K562 (cell line): ENCODE measurements around the gene GPAT3. TPM values are rescaled to one million over a fixed set of nuclear protein-coding genes. Genes with fewer than 3 reads are reported as not detected.

Experiments used
- ASH1L ChIP-seq: fragments of 450-650 bp; IDR thresholded peaks from 2 replicates; pipeline ENCODE4 v1.6.1; 2018; ENCODE audit warnings: borderline replicate concordance, mild to moderate bottlenecking, low read depth; ENCODE audit not compliant: partially characterized antibody
- DLX4 ChIP-seq: fragments of 250-450 bp; sonication (Bioruptor Pico); IDR thresholded peaks from 2 replicates; pipeline ENCODE4 v1.6.1; 2021; ENCODE audit warnings: mild to moderate bottlenecking
- DPF2 ChIP-seq: fragments of 450-650 bp; IDR thresholded peaks from 2 replicates; pipeline ENCODE4 v1.6.1; 2016
- ESRRB ChIP-seq: fragments of 250-450 bp; sonication (Bioruptor Pico); IDR thresholded peaks from 2 replicates; pipeline ENCODE4 v1.5.0; 2020; ENCODE audit warnings: mild to moderate bottlenecking, moderate library complexity, borderline replicate concordance
- FOXA1 ChIP-seq: fragments of 450-650 bp; IDR thresholded peaks from 2 replicates; pipeline ENCODE4 v1.6.1; 2016; ENCODE audit warnings: mild to moderate bottlenecking, borderline replicate concordance
- HDAC6 ChIP-seq: IDR thresholded peaks from 2 replicates; pipeline ENCODE4 v1.6.1; 2012; ENCODE audit warnings: low read depth, mild to moderate bottlenecking, control low read depth, inconsistent platforms, low read length, moderate library complexity
- IRF9 ChIP-seq: fragments of 450-650 bp; IDR thresholded peaks from 2 replicates; pipeline ENCODE4 v1.6.1; 2016; ENCODE audit warnings: missing biosample characterization, missing genetic modification characterization
- MIER1 ChIP-seq: fragments of 450-650 bp; IDR thresholded peaks from 2 replicates; pipeline ENCODE4 v1.6.1; 2016; ENCODE audit warnings: antibody characterized with exemption, mild to moderate bottlenecking, low read depth
- NFE2L1 ChIP-seq: fragments of 450-650 bp; IDR thresholded peaks from 2 replicates; pipeline ENCODE4 v1.6.1; 2016; ENCODE audit warnings: missing genetic modification characterization, low read depth, mild to moderate bottlenecking, missing compliant biosample characterization, moderate library complexity, borderline replicate concordance
- RBM39 ChIP-seq: fragments of 200-400 bp; formaldehyde crosslinking; optimal IDR thresholded peaks from 2 replicates; pipeline ENCODE3; 2018; ENCODE audit warnings: low read depth, low read length
- SAP30 ChIP-seq: fragments of 200-600 bp; sonication (generic); IDR thresholded peaks from 2 replicates; pipeline ENCODE4 v1.6.1; 2012; ENCODE audit warnings: borderline replicate concordance, low read depth, mild to moderate bottlenecking, moderate library complexity, low read length, control low read depth, inconsistent platforms; ENCODE audit not compliant: insufficient read depth, poor library complexity, severe bottlenecking
- TFAM ChIP-seq: fragments of 250-450 bp; sonication (Bioruptor Pico); conservative IDR thresholded peaks from 2 replicates; pipeline ENCODE4 v1.5.0; 2021; ENCODE audit warnings: mild to moderate bottlenecking, moderate library complexity
- THRAP3 ChIP-seq: fragments of 450-650 bp; IDR thresholded peaks from 2 replicates; pipeline ENCODE4 v1.6.1; 2016; ENCODE audit warnings: mild to moderate bottlenecking, inconsistent platforms, borderline replicate concordance
- ZNF263 ChIP-seq: sonication (generic); formaldehyde crosslinking; IDR thresholded peaks from 2 replicates; pipeline ENCODE4 v1.8.0; 2022; ENCODE audit warnings: mild to moderate bottlenecking, missing genetic modification reagents, borderline replicate concordance
- ZNF311 ChIP-seq: fragments of 250-450 bp; sonication (Bioruptor Pico); IDR thresholded peaks from 2 replicates; pipeline ENCODE4 v1.4.0; 2020; ENCODE audit warnings: mild to moderate bottlenecking, moderate library complexity
- ZNF644 ChIP-seq: fragments of 200-800 bp; sonication (Bioruptor generic); IDR thresholded peaks from 2 replicates; pipeline ENCODE4 v1.6.1; 2016; ENCODE audit warnings: low read depth, missing genetic modification characterization, missing compliant biosample characterization
- polyA plus RNA-seq, 8 experiments: library from polyadenylated mRNA; depleted of rRNA in 4 of 8; stranded (reverse) in 5 of 8; unstranded in 3 of 8; fragments of >200 nt; fragmentation: Nextera tagmentation in 2 of 8; fragmentation: Illumina TruSeq in 1 of 8; extraction: Ambion mirVana in 2 of 8; extraction: Trizol in 1 of 8; gene quantifications; 2 replicates each; pipeline versions ENCODE4 v1.2.1 to v1.2.3, GENCODE V29; 2011 to 2014; ENCODE audit warnings: inconsistent platforms in 1 of 8, missing spikeins in 1 of 8
- total RNA-seq, 7 experiments: library from RNA; depleted of rRNA in 6 of 7; stranded (reverse); fragments of >200 nt in 6 of 7; fragmentation: Illumina TruSeq in 2 of 7; extraction: Trizol in 2 of 7; gene quantifications; 2 replicates each; pipeline versions ENCODE4 v1.2.1 to v1.2.3, GENCODE V29; 2011 to 2021; ENCODE audit warnings: low replicate concordance in 1 of 7
- TF ChIP-seq, protein P1 (sequence below): sonication (generic); formaldehyde crosslinking; IDR thresholded peaks from 2 replicates; pipeline ENCODE4 v1.8.1; 2022; ENCODE audit warnings: missing genetic modification reagents
- TF ChIP-seq, protein P2 (sequence below): fragments of 450-650 bp; IDR thresholded peaks from 2 replicates; pipeline ENCODE4 v1.6.1; 2016; ENCODE audit warnings: mild to moderate bottlenecking
- TF ChIP-seq, protein P3 (sequence below): fragments of 150-350 bp; IDR thresholded peaks from 2 replicates; pipeline ENCODE4 v1.6.1; 2014; ENCODE audit warnings: low read depth, mild to moderate bottlenecking, low read length, borderline replicate concordance

Gene GPAT3
- total and polyA plus RNA-seq, 9 of the 15 experiments (the other 6 are each of a cell fraction or from before 2014, with no cell fraction given), result 4.1 to 16.1 (median 13.1) TPM

DNA sequence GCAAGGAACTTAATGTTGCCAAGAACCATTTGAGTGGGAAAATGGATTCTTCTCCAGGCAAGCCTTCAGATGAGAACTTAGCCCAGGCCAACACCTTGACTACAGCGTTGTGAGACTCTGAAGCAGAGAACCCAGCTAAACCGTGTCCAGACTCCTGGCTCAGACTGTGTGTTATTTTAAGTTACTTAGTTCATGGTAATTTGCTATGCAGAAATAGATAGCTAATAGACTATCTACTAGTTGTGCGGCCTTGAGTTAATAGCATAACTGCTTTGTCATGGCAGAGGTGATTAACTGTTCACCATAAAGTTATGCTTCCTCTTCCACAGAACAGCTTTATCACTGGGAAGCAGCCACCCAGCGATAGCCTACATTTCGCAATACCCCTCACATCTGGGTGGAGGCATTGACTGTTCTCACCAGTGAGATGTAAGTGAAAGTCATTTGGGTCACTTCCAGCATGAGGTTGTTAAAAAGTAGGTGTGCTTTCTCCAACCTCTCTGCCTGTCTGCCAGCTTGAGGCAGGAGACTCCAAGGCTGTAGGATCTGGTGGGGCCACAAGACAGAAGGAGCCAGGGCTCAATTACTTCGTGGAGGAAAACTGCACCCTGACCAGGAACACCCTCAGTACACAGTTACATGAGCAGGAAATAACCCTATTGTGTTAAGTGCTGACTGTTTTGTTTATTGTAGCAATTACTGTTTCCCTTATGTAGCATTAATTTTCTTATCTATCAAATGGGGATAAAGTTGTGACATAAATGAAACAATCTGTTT is 94.2 kb downstream of the GPAT3 start (continued):
- TF ChIP-seq TFAM, result no peak
- TF ChIP-seq DPF2, result peak; percentile 100
- peak; percentile 98 for TF ChIP-seq IRF9 (tag)
- TF ChIP-seq, protein P1, sequence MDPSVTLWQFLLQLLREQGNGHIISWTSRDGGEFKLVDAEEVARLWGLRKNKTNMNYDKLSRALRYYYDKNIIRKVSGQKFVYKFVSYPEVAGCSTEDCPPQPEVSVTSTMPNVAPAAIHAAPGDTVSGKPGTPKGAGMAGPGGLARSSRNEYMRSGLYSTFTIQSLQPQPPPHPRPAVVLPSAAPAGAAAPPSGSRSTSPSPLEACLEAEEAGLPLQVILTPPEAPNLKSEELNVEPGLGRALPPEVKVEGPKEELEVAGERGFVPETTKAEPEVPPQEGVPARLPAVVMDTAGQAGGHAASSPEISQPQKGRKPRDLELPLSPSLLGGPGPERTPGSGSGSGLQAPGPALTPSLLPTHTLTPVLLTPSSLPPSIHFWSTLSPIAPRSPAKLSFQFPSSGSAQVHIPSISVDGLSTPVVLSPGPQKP, result no peak
- TF ChIP-seq ESRRB (CRISPR knock-in tag), result no peak
- no peak for TF ChIP-seq HDAC6
- TF ChIP-seq NFE2L1 (tag), result peak; percentile 80
- peak; percentile 89 for TF ChIP-seq ZNF644
- no peak for TF ChIP-seq ASH1L
- no peak for TF ChIP-seq THRAP3
- no peak for TF ChIP-seq SAP30
- TF ChIP-seq MIER1, result no peak
- TF ChIP-seq DLX4 (CRISPR knock-in tag), result no peak
- TF ChIP-seq, protein P2, sequence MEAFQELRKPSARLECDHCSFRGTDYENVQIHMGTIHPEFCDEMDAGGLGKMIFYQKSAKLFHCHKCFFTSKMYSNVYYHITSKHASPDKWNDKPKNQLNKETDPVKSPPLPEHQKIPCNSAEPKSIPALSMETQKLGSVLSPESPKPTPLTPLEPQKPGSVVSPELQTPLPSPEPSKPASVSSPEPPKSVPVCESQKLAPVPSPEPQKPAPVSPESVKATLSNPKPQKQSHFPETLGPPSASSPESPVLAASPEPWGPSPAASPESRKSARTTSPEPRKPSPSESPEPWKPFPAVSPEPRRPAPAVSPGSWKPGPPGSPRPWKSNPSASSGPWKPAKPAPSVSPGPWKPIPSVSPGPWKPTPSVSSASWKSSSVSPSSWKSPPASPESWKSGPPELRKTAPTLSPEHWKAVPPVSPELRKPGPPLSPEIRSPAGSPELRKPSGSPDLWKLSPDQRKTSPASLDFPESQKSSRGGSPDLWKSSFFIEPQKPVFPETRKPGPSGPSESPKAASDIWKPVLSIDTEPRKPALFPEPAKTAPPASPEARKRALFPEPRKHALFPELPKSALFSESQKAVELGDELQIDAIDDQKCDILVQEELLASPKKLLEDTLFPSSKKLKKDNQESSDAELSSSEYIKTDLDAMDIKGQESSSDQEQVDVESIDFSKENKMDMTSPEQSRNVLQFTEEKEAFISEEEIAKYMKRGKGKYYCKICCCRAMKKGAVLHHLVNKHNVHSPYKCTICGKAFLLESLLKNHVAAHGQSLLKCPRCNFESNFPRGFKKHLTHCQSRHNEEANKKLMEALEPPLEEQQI, result peak; percentile 98
- no peak for TF ChIP-seq RBM39
- no peak for TF ChIP-seq ZNF311 (CRISPR knock-in tag)
- TF ChIP-seq, protein P3, sequence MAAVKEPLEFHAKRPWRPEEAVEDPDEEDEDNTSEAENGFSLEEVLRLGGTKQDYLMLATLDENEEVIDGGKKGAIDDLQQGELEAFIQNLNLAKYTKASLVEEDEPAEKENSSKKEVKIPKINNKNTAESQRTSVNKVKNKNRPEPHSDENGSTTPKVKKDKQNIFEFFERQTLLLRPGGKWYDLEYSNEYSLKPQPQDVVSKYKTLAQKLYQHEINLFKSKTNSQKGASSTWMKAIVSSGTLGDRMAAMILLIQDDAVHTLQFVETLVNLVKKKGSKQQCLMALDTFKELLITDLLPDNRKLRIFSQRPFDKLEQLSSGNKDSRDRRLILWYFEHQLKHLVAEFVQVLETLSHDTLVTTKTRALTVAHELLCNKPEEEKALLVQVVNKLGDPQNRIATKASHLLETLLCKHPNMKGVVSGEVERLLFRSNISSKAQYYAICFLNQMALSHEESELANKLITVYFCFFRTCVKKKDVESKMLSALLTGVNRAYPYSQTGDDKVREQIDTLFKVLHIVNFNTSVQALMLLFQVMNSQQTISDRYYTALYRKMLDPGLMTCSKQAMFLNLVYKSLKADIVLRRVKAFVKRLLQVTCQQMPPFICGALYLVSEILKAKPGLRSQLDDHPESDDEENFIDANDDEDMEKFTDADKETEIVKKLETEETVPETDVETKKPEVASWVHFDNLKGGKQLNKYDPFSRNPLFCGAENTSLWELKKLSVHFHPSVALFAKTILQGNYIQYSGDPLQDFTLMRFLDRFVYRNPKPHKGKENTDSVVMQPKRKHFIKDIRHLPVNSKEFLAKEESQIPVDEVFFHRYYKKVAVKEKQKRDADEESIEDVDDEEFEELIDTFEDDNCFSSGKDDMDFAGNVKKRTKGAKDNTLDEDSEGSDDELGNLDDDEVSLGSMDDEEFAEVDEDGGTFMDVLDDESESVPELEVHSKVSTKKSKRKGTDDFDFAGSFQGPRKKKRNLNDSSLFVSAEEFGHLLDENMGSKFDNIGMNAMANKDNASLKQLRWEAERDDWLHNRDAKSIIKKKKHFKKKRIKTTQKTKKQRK, result no peak
- peak; percentile 37; the same call in 1 of the 2 replicates for TF ChIP-seq ZNF263 (CRISPR knock-in tag)
- no peak for TF ChIP-seq FOXA1
